HG03565 (cell line): ENCODE data around the gene SSH2.
"Not testable (repeated sequence)": the region's sequence is repeated elsewhere in the genome, so short reads cannot be mapped to it uniquely, and the experiment has no call there.

Experiments
- ATAC-seq: cut with Tn5 transposase; IDR thresholded peaks from one replicate; pipeline ENCODE4 v1.9.1; 2021; ENCODE audit warnings: mild to moderate bottlenecking, moderate library complexity; ENCODE audit not compliant: unreplicated experiment

SSH2 gene

GRCh38 chr17:29782917-29783316, 147.1 kb downstream of the SSH2 start:
- no peak for ATAC-seq

GRCh38 chr17:29779812-29780190, 150.2 kb downstream of the SSH2 start:
- ATAC-seq, result not testable (repeated sequence)

- no peak for ATAC-seq
Measured at GRCh38 chr17:29778956-29779811, 150.8 kb downstream of the SSH2 start.

GRCh38 chr17:29777663-29778062, 152.4 kb downstream of the SSH2 start:
- ATAC-seq, result no peak

- no peak for ATAC-seq
Measured at GRCh38 chr17:29776026-29776425, 154.0 kb downstream of the SSH2 start.

DNA sequence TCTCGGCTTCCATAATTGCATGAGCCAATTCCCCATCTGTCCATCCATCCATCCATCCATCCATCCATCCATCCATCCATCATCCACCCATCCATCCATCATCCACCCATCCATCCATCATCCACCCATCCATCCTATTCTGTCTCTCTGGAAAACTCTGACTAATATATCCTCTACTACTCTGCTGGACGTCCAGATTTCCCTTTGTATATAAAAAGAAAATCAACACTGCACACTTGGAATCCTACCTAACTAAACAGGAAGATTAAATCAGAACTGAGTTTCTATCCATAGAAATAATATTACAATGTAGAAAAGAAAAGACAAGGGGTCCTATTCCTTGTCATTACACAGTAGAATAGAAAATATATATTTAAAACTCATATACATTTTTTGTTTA, 157.0 kb downstream of the SSH2 start:
- no peak for ATAC-seq

- no peak for ATAC-seq
Measured at GRCh38 chr17:29771546-29771945, 158.5 kb downstream of the SSH2 start.

- no peak for ATAC-seq
Measured at GRCh38 chr17:29769225-29769624, 160.8 kb downstream of the SSH2 start.

GRCh38 chr17:29766796-29767327, 163.2 kb downstream of the SSH2 start:
- ATAC-seq, result no peak

GRCh38 chr17:29764748-29765147, 165.3 kb downstream of the SSH2 start:
- no peak for ATAC-seq

- no peak for ATAC-seq
Measured at GRCh38 chr17:29764217-29764616, 165.8 kb downstream of the SSH2 start.

- ATAC-seq, result no peak
Measured at GRCh38 chr17:29763273-29763672, 166.8 kb downstream of the SSH2 start.

DNA sequence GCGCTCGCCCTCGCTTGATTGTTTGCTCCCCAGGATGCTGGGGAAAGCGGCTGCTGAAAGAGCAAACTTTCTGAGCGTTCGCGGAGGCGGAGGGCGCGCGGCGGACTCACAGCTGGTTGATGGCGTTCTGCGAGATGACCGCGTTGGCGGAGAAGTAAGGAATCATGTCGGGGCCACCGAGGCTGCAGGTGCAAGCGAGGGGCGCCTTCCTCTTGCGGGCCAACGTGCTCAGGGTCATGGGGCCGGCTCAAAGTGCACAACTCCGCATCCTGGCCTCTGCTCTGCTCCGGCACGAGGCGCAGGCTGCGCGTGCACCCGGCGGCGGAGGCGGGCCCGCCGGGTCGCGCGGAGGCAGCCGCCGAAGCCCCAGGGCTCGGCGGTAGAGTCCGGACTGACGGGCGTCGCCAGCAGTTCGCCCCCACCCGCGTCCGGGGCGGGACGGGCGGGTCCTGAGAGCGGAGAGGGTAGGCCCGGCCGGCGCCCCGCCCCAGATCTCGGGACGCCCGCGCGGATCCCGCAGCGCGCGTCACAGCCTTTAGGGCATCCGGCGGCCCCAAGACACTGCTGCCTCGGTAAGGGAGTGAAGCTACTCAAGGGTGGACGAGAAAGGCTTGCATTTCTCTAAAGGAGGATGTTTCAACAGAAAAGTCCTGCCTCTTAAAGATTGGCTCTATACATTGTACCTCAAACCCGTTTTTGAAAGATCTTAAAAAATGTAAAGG, 168.8 kb downstream of the SSH2 start:
- ATAC-seq, result peak; percentile 67

DNA sequence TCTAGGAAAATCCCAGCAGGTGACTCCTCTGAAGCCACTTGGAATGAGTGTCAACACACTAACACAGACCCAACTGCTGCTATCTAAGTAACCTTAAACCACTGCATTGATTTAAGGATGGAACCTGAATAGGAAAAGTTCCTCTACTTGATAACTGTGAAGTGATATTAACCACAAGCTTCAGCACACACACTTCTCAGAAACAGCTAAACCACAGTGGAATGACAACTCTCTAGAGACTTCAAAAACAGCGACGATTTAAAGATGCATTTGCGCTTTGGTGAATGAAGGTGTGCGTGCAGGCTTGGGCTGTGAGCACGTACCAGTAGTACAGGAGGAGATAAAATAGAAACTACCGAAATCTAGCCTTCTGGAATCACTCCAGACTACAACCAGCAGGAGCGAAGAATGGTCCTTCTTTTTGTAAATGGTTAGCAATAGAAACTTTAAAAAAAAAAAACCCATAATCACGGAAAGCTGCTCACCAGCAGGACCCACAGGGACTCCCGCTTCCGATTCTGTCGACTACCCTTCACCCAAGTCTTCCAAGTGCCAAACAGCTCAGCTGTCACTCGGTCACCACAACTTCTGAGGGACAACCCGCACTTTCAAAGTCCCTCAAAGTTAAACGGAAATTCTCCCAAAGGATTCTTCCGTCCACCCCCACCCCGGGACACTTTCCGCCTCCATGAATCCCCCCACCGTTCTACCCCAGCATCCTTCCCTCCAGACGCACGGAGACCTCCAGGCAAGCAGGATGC, 169.6 kb downstream of the SSH2 start:
- peak; percentile 48 for ATAC-seq

DNA sequence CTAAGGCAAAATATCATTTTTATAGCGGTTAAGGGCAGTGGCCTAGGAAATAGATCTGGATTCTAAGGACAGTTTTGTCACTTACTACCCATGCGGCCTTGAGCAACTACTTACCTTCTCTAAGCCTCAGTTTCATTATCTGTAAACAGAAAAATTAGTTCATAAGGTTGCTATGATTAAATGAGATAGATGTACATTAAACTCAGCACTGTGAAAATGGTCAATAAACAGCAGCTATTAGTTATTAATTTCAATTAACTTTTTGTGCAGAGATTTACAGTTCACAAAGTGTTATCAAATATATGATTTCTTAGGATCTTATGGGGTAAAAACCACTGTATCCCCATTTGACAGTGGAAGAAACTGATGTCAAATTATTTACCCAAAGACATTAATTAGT, 171.8 kb downstream of the SSH2 start:
- no peak for ATAC-seq

DNA sequence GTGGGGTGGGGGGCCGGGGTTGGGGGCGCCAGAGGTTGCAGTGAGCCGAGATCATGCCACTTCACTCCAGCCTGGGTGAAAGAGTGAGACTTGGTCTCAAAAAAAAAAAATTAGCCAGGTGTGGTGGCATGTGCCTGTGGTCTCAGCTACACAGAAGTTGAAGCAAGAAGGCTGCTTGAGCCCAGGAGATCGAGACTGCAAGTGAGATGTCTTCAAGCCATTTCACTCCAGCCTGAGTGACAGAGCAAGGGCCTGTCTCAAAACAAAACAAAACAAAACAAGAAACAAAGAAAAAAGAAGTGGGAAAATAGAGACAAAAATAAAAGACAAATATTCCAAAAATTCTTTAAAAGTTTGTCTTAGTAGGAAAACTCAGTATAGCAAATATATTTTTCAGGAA, 172.2 kb downstream of the SSH2 start:
- ATAC-seq, result no peak

DNA sequence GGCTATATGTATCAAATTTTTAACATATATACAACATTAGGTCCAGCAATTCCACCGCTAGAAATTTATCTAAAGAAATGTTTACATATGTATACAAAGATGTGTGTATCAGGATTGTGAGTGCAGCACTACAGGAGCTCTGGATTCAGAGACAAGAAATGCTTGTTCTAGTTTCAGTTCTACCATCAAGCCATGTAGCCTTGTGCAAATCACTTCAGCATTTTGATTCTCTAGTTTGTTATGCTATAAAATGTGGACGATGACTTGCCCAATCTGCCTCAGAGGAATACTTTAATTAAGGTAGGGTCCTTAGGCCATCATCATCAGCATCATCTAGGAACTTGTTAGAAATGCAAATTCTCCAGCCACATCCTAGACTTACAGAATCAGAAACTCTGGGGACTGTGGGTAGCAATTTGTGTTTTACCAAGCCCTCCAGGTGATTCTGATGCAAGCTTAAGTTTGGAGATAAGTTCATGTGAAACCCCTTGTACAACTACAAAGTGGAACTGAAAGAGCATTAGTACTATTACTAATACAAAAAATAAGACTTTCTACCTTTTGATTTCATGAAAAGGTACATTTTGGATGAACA, 176.1 kb downstream of the SSH2 start:
- peak; percentile 69 for ATAC-seq

DNA sequence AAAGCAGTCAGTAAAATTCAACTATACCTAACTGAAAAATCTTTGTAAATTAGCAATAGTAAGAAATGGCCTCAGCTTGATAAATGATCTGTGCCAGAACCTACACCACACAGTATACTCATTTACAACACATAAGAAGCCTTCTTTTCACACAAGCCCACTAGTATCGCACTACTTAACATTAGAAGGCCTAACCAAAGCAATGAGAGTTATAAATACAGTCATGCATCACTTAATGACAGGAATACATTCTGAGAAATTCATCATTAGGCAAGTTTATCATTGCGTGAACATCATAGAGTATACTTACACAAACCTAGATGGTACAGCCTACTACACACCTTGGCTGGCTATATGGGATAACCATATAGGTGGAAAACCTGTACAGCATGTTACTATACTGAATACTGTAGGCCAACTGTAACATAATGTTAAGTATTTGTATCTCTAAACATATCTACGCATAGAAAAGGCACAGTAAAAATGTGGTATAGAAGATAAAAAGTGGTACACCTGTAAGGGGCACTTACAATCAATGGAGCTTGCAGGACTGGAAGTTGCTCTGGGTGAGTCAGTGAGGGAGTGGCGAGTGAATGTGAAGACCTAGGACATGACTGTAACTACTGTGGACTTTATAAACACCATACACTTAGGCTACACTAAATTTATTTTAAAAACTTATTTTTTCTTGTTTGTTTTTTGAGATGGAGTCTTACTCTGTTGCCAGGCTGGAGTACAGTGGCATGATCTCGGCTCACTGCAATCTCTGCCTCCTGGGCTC, 180.8 kb downstream of the SSH2 start:
- ATAC-seq, result no peak

DNA sequence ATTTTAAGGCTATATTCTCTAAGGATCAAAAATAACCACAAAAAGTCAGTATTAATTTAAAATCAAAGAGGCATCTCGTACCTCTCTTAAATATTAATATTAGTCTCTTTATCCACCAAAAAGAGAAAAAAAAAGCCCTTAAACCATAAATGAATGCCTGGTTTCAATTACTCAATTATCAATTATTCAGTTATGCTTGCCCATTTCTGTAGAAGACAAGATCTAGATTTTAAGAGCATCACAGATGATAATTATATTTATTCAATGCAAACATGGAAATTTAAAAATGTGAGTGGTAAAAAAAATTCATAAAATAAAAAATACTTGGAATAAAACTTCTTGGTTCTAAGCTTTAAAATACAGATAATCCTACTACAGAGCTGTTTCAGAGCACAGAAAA, 181.6 kb downstream of the SSH2 start:
- no peak for ATAC-seq

- ATAC-seq, result no peak
Measured at GRCh38 chr17:29747660-29748059, 182.4 kb downstream of the SSH2 start.
